Ovary (tissue), 3 donors: ENCODE results near the gene CNPY3.

ENCODE experiments used
- CTCF ChIP-seq, 3 donors: fragments of 450-650 bp in 2 of 3; fragments of 200-600 bp in 1 of 3; IDR thresholded peaks; one replicate each; pipeline versions ENCODE4 v1.5.1 to v1.8.0; 2016 to 2022; ENCODE audit warnings: antibody characterized with exemption in 3 of 3, mild to moderate bottlenecking in 1 of 3
- POLR2A ChIP-seq: fragments of 450-650 bp; IDR thresholded peaks from one replicate; pipeline ENCODE4 v1.6.1; 2017; ENCODE audit warnings: antibody characterized with exemption, mild to moderate bottlenecking, moderate library complexity
- donor health status: DM: no; HTN: no; CAD: no.

- TF ChIP-seq CTCF (IDR thresholded peaks at IDR 0.05) (no peak), POLR2A (no peak)
Observed at GRCh38 chr6:42971746-42972327, 42.6 kb downstream of the CNPY3 start.
